Activated naive CD8-positive, alpha-beta T cell (primary cell): ENCODE results near the gene HRH1.
A peak's percentile ranks its signal among the peaks of the same experiment; 100 is the strongest.

Experiments
- H3K27ac Mint-ChIP-seq: one replicate; pipeline ENCODE4 v1.8.0; 2021; ENCODE audit warnings: mixed read lengths
- H3K27me3 Mint-ChIP-seq: one replicate; pipeline ENCODE4 v1.8.0; 2021; ENCODE audit warnings: mixed read lengths
- H3K36me3 Mint-ChIP-seq: one replicate; pipeline ENCODE4 v1.8.0; 2021; ENCODE audit warnings: mixed read lengths
- H3K4me1 Mint-ChIP-seq: one replicate; pipeline ENCODE4 v1.8.0; 2021; ENCODE audit warnings: low read depth, mixed read lengths
- H3K4me3 Mint-ChIP-seq: one replicate; pipeline ENCODE4 v1.8.0; 2021; ENCODE audit warnings: mild to moderate bottlenecking, mixed read lengths
- H3K9me3 Mint-ChIP-seq: one replicate; pipeline ENCODE4 v1.8.0; 2021; ENCODE audit warnings: low read depth, mixed read lengths

HRH1 gene

GRCh38 chr3:11274566-11275142, 120.4 kb downstream of the HRH1 start:
- Mint-ChIP-seq H3K4me1 (peaks cover 60% of the 10 kb centered on the region), H3K27me3 (no peaks in the 10 kb centered on the region), H3K4me3 (peak overlapping the region; percentile 97), H3K9me3 (no peaks in the 10 kb centered on the region), H3K27ac (peak overlapping the region; percentile 4), H3K36me3 (peaks cover 28% of the 10 kb centered on the region)

- peaks cover 28% of the 10 kb centered on the region for H3K36me3 Mint-ChIP-seq
- H3K27me3 Mint-ChIP-seq, result no peaks in the 10 kb centered on the region
- peaks cover 65% of the 10 kb centered on the region for H3K4me1 Mint-ChIP-seq
- H3K4me3 Mint-ChIP-seq, result peak overlapping the region; percentile 38
- peak overlapping the region; percentile 47 for H3K27ac Mint-ChIP-seq
- H3K9me3 Mint-ChIP-seq, result no peaks in the 10 kb centered on the region
These were observed 121.6 kb downstream of the HRH1 start for GRCh38 chr3:11275926-11276325.

GRCh38 chr3:11276901-11277300, 122.6 kb downstream of the HRH1 start:
- H3K4me1 Mint-ChIP-seq, result peaks cover 64% of the 10 kb centered on the region
- H3K27me3 Mint-ChIP-seq, result no peaks in the 10 kb centered on the region
- H3K27ac Mint-ChIP-seq, result no peak overlapping the region
- peaks cover 28% of the 10 kb centered on the region for H3K36me3 Mint-ChIP-seq
- H3K4me3 Mint-ChIP-seq, result no peak overlapping the region
- H3K9me3 Mint-ChIP-seq, result no peaks in the 10 kb centered on the region

- Mint-ChIP-seq H3K4me3 (no peak overlapping the region), H3K9me3 (no peaks in the 10 kb centered on the region), H3K27me3 (no peaks in the 10 kb centered on the region), H3K36me3 (peaks cover 17% of the 10 kb centered on the region), H3K4me1 (peaks cover 37% of the 10 kb centered on the region), H3K27ac (peak overlapping the region; percentile 41)
These were observed 128.2 kb downstream of the HRH1 start for GRCh38 chr3:11282250-11283138.

- Mint-ChIP-seq H3K27me3 (no peaks in the 10 kb centered on the region), H3K9me3 (no peaks in the 10 kb centered on the region), H3K4me1 (peaks cover 39% of the 10 kb centered on the region), H3K4me3 (no peak overlapping the region), H3K27ac (no peak overlapping the region), H3K36me3 (peaks cover 14% of the 10 kb centered on the region)
These were observed 128.8 kb downstream of the HRH1 start for GRCh38 chr3:11283139-11283475.

- no peaks in the 10 kb centered on the region for H3K27me3 Mint-ChIP-seq
- H3K9me3 Mint-ChIP-seq, result no peaks in the 10 kb centered on the region
- peaks cover 40% of the 10 kb centered on the region for H3K4me1 Mint-ChIP-seq
- H3K27ac Mint-ChIP-seq, result no peak overlapping the region
- peaks cover 9% of the 10 kb centered on the region for H3K36me3 Mint-ChIP-seq
- H3K4me3 Mint-ChIP-seq, result no peak overlapping the region
These were observed 129.7 kb downstream of the HRH1 start for GRCh38 chr3:11284011-11284410.

- Mint-ChIP-seq H3K27ac (no peak overlapping the region), H3K4me3 (no peak overlapping the region), H3K4me1 (peaks cover 49% of the 10 kb centered on the region), H3K36me3 (peaks cover 14% of the 10 kb centered on the region), H3K9me3 (no peaks in the 10 kb centered on the region), H3K27me3 (no peaks in the 10 kb centered on the region)
These were observed 131.2 kb downstream of the HRH1 start for GRCh38 chr3:11285471-11285870.

GRCh38 chr3:11287404-11287803, 133.1 kb downstream of the HRH1 start:
- peaks cover 22% of the 10 kb centered on the region for H3K36me3 Mint-ChIP-seq
- peak overlapping the region; percentile 91 for H3K27ac Mint-ChIP-seq
- H3K4me1 Mint-ChIP-seq, result peaks cover 55% of the 10 kb centered on the region

GRCh38 chr3:11288021-11288491, 133.8 kb downstream of the HRH1 start:
- no peaks in the 10 kb centered on the region for H3K27me3 Mint-ChIP-seq
- H3K27ac Mint-ChIP-seq, result peak overlapping the region; percentile 92
- H3K4me1 Mint-ChIP-seq, result peaks cover 59% of the 10 kb centered on the region
- H3K4me3 Mint-ChIP-seq, result no peak overlapping the region
- no peaks in the 10 kb centered on the region for H3K9me3 Mint-ChIP-seq
- peaks cover 22% of the 10 kb centered on the region for H3K36me3 Mint-ChIP-seq

More at GRCh38 chr3:11287404-11287803, 133.1 kb downstream of the HRH1 start:
- Mint-ChIP-seq H3K9me3 (no peaks in the 10 kb centered on the region), H3K4me3 (no peak overlapping the region), H3K27me3 (no peaks in the 10 kb centered on the region)

- H3K9me3 Mint-ChIP-seq, result no peaks in the 10 kb centered on the region
- peak overlapping the region; percentile 92 for H3K27ac Mint-ChIP-seq
- peak overlapping the region; percentile 67 for H3K4me3 Mint-ChIP-seq
- no peaks in the 10 kb centered on the region for H3K27me3 Mint-ChIP-seq
- peaks cover 59% of the 10 kb centered on the region for H3K4me1 Mint-ChIP-seq
- H3K36me3 Mint-ChIP-seq, result peaks cover 22% of the 10 kb centered on the region
These were observed 134.7 kb downstream of the HRH1 start for GRCh38 chr3:11288786-11289637.

GRCh38 chr3:11289864-11290263, 135.6 kb downstream of the HRH1 start:
- Mint-ChIP-seq H3K27me3 (no peaks in the 10 kb centered on the region), H3K27ac (peak overlapping the region; percentile 92), H3K4me1 (peaks cover 59% of the 10 kb centered on the region), H3K4me3 (peak overlapping the region; percentile 53), H3K9me3 (no peaks in the 10 kb centered on the region), H3K36me3 (peaks cover 22% of the 10 kb centered on the region)

- Mint-ChIP-seq H3K4me1 (peaks cover 60% of the 10 kb centered on the region), H3K36me3 (peaks cover 20% of the 10 kb centered on the region), H3K27ac (peak overlapping the region; percentile 92)
These were observed 136.7 kb downstream of the HRH1 start for GRCh38 chr3:11290743-11291680.

GRCh38 chr3:11291808-11292207, 137.5 kb downstream of the HRH1 start:
- peak overlapping the region; percentile 56 for H3K4me3 Mint-ChIP-seq
- H3K4me1 Mint-ChIP-seq, result peaks cover 57% of the 10 kb centered on the region
- peaks cover 22% of the 10 kb centered on the region for H3K36me3 Mint-ChIP-seq
- H3K27ac Mint-ChIP-seq, result peak overlapping the region; percentile 92
- no peaks in the 10 kb centered on the region for H3K27me3 Mint-ChIP-seq
- H3K9me3 Mint-ChIP-seq, result no peaks in the 10 kb centered on the region

More at GRCh38 chr3:11290743-11291680, 136.7 kb downstream of the HRH1 start:
- Mint-ChIP-seq H3K4me3 (peak overlapping the region; percentile 56), H3K9me3 (no peaks in the 10 kb centered on the region), H3K27me3 (no peaks in the 10 kb centered on the region)

GRCh38 chr3:11297126-11297525, 142.8 kb downstream of the HRH1 start:
- no peak overlapping the region for H3K27ac Mint-ChIP-seq
- peaks cover 12% of the 10 kb centered on the region for H3K36me3 Mint-ChIP-seq

More at GRCh38 chr3:11297126-11297525, 142.8 kb downstream of the HRH1 start:
- no peaks in the 10 kb centered on the region for H3K27me3 Mint-ChIP-seq
- H3K4me3 Mint-ChIP-seq, result no peak overlapping the region
- peaks cover 12% of the 10 kb centered on the region for H3K4me1 Mint-ChIP-seq
- no peaks in the 10 kb centered on the region for H3K9me3 Mint-ChIP-seq
